Mammary epithelial cell (primary cell): Measurements from ENCODE around the gene BPIFA1.

Experiments
- EZH2 ChIP-seq: IDR thresholded peaks from 2 replicates; pipeline ENCODE4 v1.6.1; 2012; ENCODE audit warnings: low read length, inconsistent platforms, borderline replicate concordance
- TF ChIP-seq, protein P1 (sequence below), 2 donors: IDR thresholded peaks in 1 of 2; conservative IDR thresholded peaks in 1 of 2; 2 replicates each; pipeline ENCODE4 v1.5.1; 2011 to 2012; ENCODE audit warnings: inconsistent platforms in 2 of 2, low read length in 2 of 2, mild to moderate bottlenecking in 2 of 2, control low read depth in 1 of 2, low read depth in 1 of 2; ENCODE audit not compliant: insufficient read depth in 1 of 2; ENCODE audit errors: extremely low read depth in 1 of 2

DNA sequence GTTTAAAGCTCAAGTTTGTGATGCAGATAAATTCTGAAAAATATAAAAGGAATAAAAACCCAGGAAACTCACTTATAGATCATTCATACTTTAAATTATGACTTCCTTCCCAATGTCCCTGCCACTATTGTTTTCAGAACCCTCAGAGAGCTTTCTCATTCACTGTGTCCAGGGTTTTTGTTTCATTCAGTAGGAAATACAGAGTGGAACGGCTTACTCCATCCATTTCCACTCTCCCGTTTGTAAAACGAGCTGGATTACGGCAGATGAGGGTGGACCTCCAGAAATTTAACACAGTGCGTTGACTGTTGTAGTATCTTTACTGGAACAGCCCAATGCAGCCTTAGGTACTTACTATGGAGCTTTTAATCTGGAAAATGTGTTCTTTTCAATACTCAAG, 23.6 kb downstream of the BPIFA1 start:
- TF ChIP-seq, protein P1, sequence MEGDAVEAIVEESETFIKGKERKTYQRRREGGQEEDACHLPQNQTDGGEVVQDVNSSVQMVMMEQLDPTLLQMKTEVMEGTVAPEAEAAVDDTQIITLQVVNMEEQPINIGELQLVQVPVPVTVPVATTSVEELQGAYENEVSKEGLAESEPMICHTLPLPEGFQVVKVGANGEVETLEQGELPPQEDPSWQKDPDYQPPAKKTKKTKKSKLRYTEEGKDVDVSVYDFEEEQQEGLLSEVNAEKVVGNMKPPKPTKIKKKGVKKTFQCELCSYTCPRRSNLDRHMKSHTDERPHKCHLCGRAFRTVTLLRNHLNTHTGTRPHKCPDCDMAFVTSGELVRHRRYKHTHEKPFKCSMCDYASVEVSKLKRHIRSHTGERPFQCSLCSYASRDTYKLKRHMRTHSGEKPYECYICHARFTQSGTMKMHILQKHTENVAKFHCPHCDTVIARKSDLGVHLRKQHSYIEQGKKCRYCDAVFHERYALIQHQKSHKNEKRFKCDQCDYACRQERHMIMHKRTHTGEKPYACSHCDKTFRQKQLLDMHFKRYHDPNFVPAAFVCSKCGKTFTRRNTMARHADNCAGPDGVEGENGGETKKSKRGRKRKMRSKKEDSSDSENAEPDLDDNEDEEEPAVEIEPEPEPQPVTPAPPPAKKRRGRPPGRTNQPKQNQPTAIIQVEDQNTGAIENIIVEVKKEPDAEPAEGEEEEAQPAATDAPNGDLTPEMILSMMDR (conservative IDR thresholded peaks at IDR 0.05 in 1 of 2, IDR thresholded peaks at IDR 0.05 in 1 of 2; ENCODE audit: extremely low read depth in 1 of 2, insufficient read depth in 1 of 2, low read depth in 1 of 2, low read length in 2 of 2), result no peak
- TF ChIP-seq EZH2, result no peak
